HG03342 (cell line): ENCODE data around the gene RBM18.
A peak's percentile ranks its signal among the peaks of the same experiment; 100 is the strongest.

ENCODE experiments used
- ATAC-seq: cut with Tn5 transposase; IDR thresholded peaks from one replicate; pipeline ENCODE4 v1.9.1; 2021; ENCODE audit warnings: mild to moderate bottlenecking, moderate library complexity; ENCODE audit not compliant: unreplicated experiment

Gene RBM18, protein sequence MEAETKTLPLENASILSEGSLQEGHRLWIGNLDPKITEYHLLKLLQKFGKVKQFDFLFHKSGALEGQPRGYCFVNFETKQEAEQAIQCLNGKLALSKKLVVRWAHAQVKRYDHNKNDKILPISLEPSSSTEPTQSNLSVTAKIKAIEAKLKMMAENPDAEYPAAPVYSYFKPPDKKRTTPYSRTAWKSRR

DNA sequence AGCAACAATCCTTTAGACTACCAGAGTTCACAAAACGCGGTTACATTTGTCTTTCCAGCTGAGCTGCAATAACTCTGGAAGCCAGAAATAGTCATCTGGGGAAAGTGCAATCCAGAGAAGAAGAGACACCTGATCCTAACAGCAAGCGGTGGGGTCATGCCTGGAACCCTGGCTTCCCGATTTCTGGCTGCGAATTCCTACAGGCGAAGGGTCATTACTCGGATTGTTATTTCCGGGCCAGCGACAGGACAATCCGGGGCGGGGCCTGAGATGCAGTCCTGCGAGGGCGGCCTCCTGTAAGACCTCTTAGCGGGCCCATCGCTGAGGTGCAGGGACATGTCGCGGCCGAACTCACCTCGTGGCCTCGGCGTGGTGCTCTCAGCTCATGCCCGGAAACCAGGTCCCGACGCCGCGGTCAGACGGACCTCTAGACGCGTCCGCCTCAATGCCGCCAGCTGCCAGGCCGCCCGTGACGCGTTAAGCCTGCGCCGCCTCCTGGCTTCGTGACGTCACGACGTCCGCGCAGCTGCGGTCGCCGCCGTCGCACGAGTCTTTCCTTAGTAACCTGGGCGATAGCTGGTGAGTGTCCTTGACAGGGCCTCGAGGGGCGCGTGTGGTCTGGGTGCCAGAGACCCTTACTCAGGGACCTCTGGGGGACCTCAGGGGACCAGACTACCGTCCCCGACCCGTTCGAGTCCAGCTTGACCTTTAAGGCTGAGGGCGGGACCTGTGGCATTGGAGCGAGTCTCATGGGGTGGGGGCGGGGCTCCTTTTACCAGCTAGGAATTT, at the start of gene RBM18, which contains the start of gene MRRF:
Gene RBM18 (minus strand): TSS at position 481 of the 789 bp plus-strand sequence. CDS start 3,348 bp downstream, outside the sequence.
Gene MRRF (plus strand): TSS at position 523 of the 789 bp plus-strand sequence. CDS start 6,010 bp downstream, outside the sequence.
- ATAC-seq, result peak; percentile 84

GRCh38 chr9:122314165-122314564, 49.5 kb upstream of the RBM18 start:
- ATAC-seq, result no peak

GRCh38 chr9:122309861-122310260, 45.2 kb upstream of the RBM18 start:
- no peak for ATAC-seq

DNA sequence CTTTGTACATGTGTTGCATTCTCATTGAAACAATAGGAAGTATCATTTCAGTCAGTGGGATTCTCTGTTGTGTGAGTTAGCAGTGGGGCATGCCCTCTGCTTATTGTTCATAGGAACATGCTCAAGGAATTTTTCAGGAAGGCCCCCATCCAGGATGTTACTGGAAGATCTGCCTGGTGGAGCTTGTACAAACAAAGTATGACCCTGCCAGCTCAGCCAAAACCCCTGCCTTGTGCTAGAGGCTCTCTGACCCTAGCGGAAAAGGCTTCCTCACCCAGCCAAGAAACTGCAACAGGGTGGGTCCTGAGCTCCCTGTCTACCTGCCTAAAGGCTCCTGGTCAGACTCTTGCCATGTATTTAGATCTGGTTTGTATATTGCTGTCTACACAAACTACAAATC, 43.3 kb upstream of the RBM18 start:
- no peak for ATAC-seq

- ATAC-seq, result no peak
Measured at GRCh38 chr9:122307061-122307460, 42.4 kb upstream of the RBM18 start.

- ATAC-seq, result no peak
Measured at GRCh38 chr9:122302237-122303093, 37.8 kb upstream of the RBM18 start.

DNA sequence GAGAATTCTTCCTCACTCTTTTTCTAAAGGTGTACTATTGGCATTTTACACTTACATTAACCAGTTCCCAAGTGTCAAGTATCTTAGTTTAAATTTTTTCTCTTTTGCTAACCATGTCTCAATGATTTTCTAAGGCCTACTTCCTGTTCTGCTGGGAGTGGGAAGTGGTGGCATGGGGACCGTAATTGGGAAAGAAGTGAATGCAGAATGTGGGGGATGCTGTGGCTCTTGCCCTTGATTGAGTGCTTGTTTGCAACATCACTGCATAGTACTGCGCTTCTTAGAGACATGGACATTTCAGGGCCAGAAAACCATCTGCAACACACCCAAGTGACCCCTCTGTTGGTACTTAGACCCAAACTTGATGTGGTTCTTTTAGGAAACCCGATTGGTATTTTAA, 32.9 kb upstream of the RBM18 start:
- no peak for ATAC-seq

DNA sequence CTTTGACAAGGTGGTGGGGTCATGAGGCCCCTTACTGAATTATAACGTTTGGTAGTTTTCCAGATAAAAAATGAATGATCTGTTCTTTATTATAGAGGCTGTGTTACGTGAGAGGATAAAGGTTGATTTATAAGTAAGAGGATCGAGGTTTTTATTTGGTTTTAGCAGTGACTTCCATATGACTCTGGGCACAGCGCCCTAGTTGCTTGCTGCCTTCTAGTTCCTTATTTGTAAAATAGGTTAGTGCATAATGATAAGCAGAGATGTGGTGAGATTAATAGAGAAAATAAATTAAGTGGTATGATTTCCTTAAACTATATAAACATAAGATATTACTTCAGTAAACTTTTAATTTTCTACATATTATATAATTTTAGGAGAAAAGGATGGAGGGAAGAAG, 29.9 kb upstream of the RBM18 start:
- no peak for ATAC-seq

- ATAC-seq, result no peak
Measured at GRCh38 chr9:122291458-122291857, 26.8 kb upstream of the RBM18 start.

- no peak for ATAC-seq
Measured at GRCh38 chr9:122287214-122287720, 22.6 kb upstream of the RBM18 start.

DNA sequence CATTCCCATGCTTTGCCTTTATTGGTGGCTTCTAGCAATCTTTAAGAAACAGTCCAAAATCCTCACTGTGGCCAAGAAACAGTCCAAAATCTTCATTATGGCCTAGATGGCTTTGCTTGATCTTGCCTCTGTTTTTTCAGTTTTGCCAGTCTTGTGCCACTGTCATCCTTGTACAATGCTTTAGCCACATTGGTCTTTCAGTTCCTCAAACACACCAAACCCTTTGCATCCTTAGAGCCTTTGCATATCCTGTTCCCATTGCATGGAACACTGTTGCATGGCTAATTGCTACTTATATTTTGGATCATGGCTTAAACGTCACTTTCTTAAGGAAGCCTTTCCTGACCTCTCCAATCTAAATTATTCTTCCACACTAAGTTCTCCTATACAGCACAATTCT, 22.1 kb upstream of the RBM18 start:
- ATAC-seq, result peak; percentile 64

- ATAC-seq, result no peak
Measured at GRCh38 chr9:122281368-122281767, 16.7 kb upstream of the RBM18 start.

GRCh38 chr9:122277285-122277897, 12.8 kb upstream of the RBM18 start:
- no peak for ATAC-seq

GRCh38 chr9:122276096-122276495, 11.5 kb upstream of the RBM18 start:
- no peak for ATAC-seq

GRCh38 chr9:122274055-122274454, 9.4 kb upstream of the RBM18 start:
- no peak for ATAC-seq

DNA sequence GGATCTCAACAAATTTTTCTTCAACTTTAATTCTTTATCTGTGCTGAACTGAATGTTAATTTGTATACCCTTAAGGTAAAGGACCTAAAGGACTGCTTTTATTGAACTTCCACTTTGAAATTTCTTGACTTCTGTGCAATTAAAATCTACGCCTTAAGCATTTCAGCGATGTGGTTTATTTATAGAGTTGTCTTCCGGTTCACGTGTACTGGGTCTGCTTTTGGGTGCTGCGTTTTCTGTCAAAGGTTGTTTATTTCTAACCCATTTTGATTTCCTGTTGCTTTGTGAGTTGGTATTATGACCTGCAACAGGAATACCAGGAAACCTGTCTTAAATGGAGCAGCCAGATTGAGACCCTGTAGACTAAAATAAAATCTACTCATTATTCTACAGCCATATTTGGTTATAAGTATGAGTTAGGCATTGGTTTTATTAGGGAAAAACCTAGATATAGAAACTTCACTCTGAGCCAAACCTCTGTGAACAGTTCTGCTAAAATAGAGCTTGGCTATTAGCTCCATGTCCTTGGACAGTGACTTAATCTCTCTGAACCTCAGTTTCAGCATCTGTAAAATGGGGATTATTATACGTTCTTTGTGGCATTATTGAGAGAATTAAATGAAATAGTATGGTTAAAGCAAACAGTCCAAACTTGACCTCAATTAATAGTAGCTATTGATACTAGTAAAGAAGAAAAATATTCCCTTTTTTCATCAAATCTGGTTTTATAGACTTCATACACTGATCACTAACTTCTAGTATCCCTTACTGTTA, 3.6 kb upstream of the RBM18 start:
- ATAC-seq, result no peak

DNA sequence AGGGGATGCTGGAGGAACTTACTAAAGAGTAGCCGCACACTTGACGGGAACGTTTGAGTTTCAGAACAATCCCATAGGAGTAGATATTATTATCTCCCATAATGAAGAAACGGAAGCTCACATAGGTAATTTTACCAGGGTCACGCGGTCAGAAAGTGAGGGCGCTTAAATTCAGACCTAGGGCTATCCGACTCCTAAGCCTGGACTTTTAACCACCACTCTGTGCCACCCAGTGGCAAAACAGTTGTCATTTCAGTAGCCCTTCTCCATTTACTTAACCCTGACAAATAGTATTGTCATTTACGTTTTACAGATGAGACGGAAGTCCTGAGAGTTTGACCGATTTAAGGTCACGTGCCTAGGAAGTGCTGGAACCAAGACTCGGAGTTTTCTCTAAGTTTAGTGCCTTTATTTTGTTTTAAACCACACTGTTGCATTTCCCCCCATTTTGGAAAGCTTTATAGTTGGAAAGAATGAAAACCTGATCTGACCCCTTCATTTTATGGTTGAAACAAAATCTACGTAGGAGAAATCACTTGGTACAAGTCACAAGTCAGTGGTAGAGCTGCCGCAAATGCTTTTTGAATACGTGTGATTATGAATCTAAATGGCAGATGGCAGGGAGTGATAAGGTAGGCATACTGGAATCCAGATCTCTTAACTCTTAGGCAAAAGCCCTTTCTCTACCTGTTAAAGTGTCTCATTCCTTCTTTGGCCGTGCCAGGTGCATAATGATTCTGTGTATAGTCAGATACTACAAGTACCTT, 692 bp upstream of the RBM18 start:
- ATAC-seq, result peak; percentile 34

DNA sequence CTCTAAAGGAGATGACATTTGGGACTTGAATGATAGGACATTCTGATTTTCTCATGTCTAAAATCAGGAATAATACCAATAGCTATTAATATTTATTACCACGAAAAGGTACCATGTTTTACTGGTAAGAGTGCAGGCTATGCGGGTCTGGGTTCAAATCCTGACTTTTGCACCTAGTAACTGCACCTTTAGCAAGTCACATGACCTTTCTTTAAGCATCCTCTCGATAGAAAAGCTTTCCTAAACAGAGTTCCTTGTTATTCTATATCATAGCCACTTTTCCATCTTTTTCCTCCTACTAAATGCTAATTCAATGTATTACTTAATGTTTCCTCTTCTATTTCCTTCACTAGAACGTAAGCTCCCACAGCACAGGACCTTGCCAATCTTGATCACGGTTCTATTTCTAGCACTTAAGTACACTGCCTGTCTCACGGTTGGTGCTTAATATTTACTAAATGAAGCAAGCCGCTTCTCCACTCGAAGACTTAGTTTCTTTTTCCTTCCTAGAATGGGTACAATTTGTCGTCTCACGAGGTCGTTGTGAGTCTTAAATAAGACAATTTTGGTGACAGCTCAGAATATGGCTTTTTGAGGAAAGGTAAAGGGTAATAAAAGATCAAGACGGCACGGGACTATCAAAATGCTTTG, 816 bp downstream of the RBM18 start:
- no peak for ATAC-seq

- no peak for ATAC-seq
Measured at GRCh38 chr9:122262073-122262472, 2.6 kb downstream of the RBM18 start.
